ENCODE data around the gene B4GAT1. TPM values are rescaled to one million over a fixed set of nuclear protein-coding genes. Genes with fewer than 3 reads are reported as not detected.

B4GAT1 gene
- polyA plus RNA-seq, 1 experiment: 15.9 TPM

DNA sequence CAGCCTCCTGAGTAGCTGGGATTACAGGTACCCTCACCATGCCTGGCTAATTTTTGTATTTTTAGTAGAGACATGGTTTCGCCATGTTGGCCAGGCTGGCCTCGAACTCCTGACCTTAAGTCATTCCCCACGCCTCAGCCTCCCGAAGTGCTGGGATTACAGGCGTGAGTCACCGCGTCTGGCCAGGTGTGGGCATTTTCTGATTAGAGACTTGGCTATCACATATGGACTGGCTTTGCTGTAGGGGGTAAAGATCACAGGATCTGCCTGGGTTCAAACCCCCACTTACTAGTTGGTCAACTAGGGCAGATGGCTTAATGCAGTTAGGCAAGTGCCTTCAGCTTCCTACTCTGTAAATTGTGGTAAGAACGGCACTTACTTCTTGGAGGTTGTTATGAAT, 37.1 kb downstream of the B4GAT1 start:
- peaks cover 4% of the 10 kb centered on the region; the same call in 1 of the 2 replicates for H3K9me3 ChIP-seq (ENCODE audit: control insufficient read depth, insufficient read depth, low read length)
- DNase-seq (ENCODE audit: low read depth, low spot score): no peak
- no peak overlapping the region for H3K27ac ChIP-seq (ENCODE audit: low read depth, low read length)
- TF ChIP-seq, protein P1, sequence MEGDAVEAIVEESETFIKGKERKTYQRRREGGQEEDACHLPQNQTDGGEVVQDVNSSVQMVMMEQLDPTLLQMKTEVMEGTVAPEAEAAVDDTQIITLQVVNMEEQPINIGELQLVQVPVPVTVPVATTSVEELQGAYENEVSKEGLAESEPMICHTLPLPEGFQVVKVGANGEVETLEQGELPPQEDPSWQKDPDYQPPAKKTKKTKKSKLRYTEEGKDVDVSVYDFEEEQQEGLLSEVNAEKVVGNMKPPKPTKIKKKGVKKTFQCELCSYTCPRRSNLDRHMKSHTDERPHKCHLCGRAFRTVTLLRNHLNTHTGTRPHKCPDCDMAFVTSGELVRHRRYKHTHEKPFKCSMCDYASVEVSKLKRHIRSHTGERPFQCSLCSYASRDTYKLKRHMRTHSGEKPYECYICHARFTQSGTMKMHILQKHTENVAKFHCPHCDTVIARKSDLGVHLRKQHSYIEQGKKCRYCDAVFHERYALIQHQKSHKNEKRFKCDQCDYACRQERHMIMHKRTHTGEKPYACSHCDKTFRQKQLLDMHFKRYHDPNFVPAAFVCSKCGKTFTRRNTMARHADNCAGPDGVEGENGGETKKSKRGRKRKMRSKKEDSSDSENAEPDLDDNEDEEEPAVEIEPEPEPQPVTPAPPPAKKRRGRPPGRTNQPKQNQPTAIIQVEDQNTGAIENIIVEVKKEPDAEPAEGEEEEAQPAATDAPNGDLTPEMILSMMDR (IDR thresholded peaks at IDR 0.05; ENCODE audit: low read depth, low read length): no peak
- H3K27me3 ChIP-seq (ENCODE audit: control insufficient read depth, insufficient read depth, low read length): peaks cover 7% of the 10 kb centered on the region
- CTCF ChIA-PET: interaction anchor here (1.1 kb wide), 1 partner anchor 19 kb away, joined by 5 read pairs; no protein-coding TSS in a partner anchor
- POLR2A ChIA-PET: interaction anchor here (1.3 to 2.0 kb wide), 2 partner anchors 21 to 26 kb away, joined by 6 to 14 read pairs; partner anchors contain the start of genes RIN1 and YIF1A
- H3K4me3 ChIP-seq (ENCODE audit: low read depth, low read length): no peak overlapping the region

DNA sequence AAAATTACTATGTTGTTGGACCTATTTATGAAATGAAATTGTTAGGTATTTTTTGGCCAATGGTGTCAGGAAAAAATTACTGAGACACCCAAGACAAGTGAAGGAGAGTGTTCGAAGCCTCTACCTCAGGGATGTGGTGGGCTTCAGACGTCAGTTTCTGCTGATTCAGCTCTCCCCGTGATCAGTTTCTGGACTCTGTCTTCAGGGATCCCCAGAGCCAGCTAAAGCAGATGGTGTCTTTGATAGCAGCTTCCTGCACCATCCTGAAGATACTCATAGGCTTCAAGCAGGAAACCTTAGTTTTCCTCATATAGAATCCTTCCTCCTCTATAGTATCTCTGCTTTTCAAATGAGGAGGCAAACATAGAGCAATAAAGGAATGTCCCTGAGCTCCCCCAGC, 38.0 kb downstream of the B4GAT1 start:
- TF ChIP-seq, protein P1 (IDR thresholded peaks at IDR 0.05; ENCODE audit: low read depth, low read length): no peak
- Histone ChIP-seq H3K27me3 (ENCODE audit: control insufficient read depth, insufficient read depth, low read length) (peaks cover 7% of the 10 kb centered on the region), H3K27ac (ENCODE audit: low read depth, low read length) (no peak overlapping the region), H3K9me3 (ENCODE audit: control insufficient read depth, insufficient read depth, low read length) (peaks cover under 1% of the 10 kb centered on the region; the same call in 1 of the 2 replicates), H3K4me3 (ENCODE audit: low read depth, low read length) (no peak overlapping the region)
- DNase-seq (ENCODE audit: low read depth, low spot score): no peak
- CTCF ChIA-PET: interaction anchor here (0.6 to 1.4 kb wide), 3 partner anchors 19 to 80 kb away, joined by 4 to 5 read pairs (median 4); no protein-coding TSS in a partner anchor
- POLR2A ChIA-PET: interaction anchor here (1.3 to 2.0 kb wide), 2 partner anchors 20 to 26 kb away, joined by 6 to 14 read pairs; partner anchors contain the start of genes RIN1 and YIF1A

DNA sequence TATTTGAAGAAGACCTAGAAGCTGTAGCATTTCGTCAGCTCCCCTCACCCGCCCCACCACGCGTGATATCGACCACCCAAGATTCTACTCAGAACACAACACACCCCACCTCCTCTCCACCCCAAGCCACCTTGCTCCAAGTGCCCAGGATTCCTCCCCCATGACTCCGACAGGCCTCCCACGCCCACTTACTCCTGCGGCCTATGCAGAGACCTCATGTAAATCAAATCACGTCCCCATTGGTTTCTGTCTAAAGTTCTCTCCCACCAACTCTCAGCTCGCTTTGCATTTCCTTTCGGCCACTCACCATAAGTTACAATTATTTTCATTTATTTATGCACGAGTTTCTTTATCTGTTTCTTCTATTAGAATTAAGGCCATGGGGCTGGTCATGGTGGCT, 44.8 kb downstream of the B4GAT1 start:
- Histone ChIP-seq H3K4me3 (ENCODE audit: low read depth, low read length) (no peak overlapping the region), H3K27ac (ENCODE audit: low read depth, low read length) (no peak overlapping the region), H3K9me3 (ENCODE audit: control insufficient read depth, insufficient read depth, low read length) (no peaks in the 10 kb centered on the region), H3K27me3 (ENCODE audit: control insufficient read depth, insufficient read depth, low read length) (peaks cover 8% of the 10 kb centered on the region)
- ChIA-PET POLR2A (interaction anchor here (1.7 kb wide), 1 partner anchor 10 kb away, joined by 6 read pairs; no protein-coding TSS in a partner anchor), CTCF (interaction anchor here (1.0 to 2.6 kb wide), 4 partner anchors 9 to 86 kb away, joined by 3 to 14 read pairs (median 4); no protein-coding TSS in a partner anchor)
- DNase-seq (ENCODE audit: low read depth, low spot score): no peak
- TF ChIP-seq, protein P1 (IDR thresholded peaks at IDR 0.05; ENCODE audit: low read depth, low read length): no peak

DNA sequence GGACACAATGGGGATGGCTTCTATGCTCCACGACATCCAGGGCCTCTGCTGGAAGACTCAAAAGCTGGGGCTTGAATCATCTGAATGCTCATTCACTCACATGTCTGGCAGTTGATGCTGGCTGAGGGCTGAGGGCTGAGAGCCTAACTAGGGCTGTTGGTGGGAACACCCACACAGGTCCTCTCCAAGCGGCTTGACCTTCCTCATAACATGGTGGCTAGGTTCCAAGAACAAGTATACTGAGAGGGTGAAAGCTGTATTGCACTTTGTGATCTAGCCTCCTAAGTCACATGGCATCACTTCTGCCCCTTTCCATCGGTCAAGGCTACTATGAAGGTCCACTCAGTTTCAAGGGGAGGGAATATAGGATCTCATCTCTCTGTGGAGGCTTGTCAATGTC, 48.2 kb downstream of the B4GAT1 start:
- Histone ChIP-seq H3K27me3 (ENCODE audit: control insufficient read depth, insufficient read depth, low read length) (peaks cover 11% of the 10 kb centered on the region), H3K9me3 (ENCODE audit: control insufficient read depth, insufficient read depth, low read length) (no peaks in the 10 kb centered on the region; the same call in 1 of the 2 replicates), H3K4me3 (ENCODE audit: low read depth, low read length) (no peak overlapping the region), H3K27ac (ENCODE audit: low read depth, low read length) (no peak overlapping the region)
- CTCF ChIA-PET: interaction anchor here (0.9 to 1.2 kb wide), 2 partner anchors 13 to 37 kb away, joined by 4 to 6 read pairs; partner anchors contain the start of gene RIN1
- TF ChIP-seq, protein P1 (IDR thresholded peaks at IDR 0.05; ENCODE audit: low read depth, low read length): no peak
- POLR2A ChIA-PET: no interaction called here
- DNase-seq (ENCODE audit: low read depth, low spot score): no peak

DNA sequence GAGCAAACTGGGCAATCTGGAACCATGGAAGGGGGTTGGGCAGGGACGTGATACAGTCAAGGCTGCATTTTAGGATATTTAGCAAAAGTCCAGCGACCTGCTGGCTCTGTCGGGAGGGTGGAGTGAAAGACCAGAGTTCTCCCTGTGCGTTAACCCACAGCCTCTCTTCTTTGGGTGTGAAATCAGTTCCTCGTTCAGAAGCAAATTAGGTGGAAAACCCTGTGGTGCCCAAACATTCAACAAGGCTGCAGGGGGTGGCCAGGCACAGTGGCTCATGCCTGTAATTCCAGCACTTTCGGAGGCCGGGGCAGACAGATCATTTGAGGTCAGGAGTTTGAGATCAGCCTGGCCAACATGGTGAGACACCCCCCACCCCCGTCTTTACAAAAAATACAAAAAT, 49.8 kb downstream of the B4GAT1 start:
- DNase-seq (ENCODE audit: low read depth, low spot score): no peak
- CTCF ChIA-PET: interaction anchor here (1.1 to 1.7 kb wide), 4 partner anchors 14 to 92 kb away, joined by 3 to 5 read pairs (median 4); no protein-coding TSS in a partner anchor
- POLR2A ChIA-PET: interaction anchor here (0.7 to 1.0 kb wide), 2 partner anchors 8 to 29 kb away, joined by 3 to 9 read pairs; partner anchors contain the start of gene YIF1A

More for the DNA sequence above, 49.8 kb downstream of the B4GAT1 start:
- Histone ChIP-seq H3K4me3 (ENCODE audit: low read depth, low read length) (no peak overlapping the region), H3K9me3 (ENCODE audit: control insufficient read depth, insufficient read depth, low read length) (no peaks in the 10 kb centered on the region; the same call in 1 of the 2 replicates), H3K27me3 (ENCODE audit: control insufficient read depth, insufficient read depth, low read length) (peaks cover 18% of the 10 kb centered on the region), H3K27ac (ENCODE audit: low read depth, low read length) (no peak overlapping the region)
- TF ChIP-seq, protein P1 (IDR thresholded peaks at IDR 0.05; ENCODE audit: low read depth, low read length): no peak
